ENCODE measurements around the gene JAK1.

DNA sequence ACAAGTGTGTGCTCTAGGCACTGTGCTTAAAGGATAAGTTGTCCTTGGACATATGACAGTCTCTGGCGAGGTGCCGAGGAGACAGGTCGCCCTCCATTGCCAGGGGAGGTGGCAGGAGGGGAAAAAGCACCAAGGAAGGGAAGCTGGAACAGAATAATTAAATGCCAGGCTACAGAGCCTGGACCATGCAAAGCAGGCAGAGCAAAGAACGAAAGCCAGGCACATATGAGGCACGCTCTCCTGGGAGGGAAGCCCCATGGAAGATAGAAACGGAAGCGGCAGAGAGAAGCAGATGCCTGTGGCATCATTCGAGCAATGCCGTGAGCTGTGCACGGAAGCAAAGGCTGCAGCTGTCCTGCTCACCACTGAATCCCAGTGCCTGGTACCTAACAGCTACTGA, 91.2 kb downstream of the JAK1 start:
- TF ChIP-seq, protein P1, sequence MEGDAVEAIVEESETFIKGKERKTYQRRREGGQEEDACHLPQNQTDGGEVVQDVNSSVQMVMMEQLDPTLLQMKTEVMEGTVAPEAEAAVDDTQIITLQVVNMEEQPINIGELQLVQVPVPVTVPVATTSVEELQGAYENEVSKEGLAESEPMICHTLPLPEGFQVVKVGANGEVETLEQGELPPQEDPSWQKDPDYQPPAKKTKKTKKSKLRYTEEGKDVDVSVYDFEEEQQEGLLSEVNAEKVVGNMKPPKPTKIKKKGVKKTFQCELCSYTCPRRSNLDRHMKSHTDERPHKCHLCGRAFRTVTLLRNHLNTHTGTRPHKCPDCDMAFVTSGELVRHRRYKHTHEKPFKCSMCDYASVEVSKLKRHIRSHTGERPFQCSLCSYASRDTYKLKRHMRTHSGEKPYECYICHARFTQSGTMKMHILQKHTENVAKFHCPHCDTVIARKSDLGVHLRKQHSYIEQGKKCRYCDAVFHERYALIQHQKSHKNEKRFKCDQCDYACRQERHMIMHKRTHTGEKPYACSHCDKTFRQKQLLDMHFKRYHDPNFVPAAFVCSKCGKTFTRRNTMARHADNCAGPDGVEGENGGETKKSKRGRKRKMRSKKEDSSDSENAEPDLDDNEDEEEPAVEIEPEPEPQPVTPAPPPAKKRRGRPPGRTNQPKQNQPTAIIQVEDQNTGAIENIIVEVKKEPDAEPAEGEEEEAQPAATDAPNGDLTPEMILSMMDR (IDR thresholded peaks at IDR 0.05), result no peak
- TF ChIP-seq POLR2AphosphoS5 (IDR thresholded peaks at IDR 0.05), result no peak
